Common myeloid progenitor, CD34-positive (primary cell): Measurements from ENCODE around the gene PRSS2. TPM values are rescaled to one million over a fixed set of nuclear protein-coding genes. Genes with fewer than 3 reads are reported as not detected.

Experiments
- CTCF ChIA-PET: fragments of 350-600 bp; sonication (Branson Sonifier 250); formaldehyde crosslinking; loops from one replicate; lab custom pipeline; 2021; ENCODE audit warnings: antibody characterized with exemption; lab: Charles Lee
- POLR2A ChIA-PET: fragments of 350-600 bp; sonication (Branson Sonifier 250); formaldehyde crosslinking; loops from one replicate; lab custom pipeline; 2021; ENCODE audit warnings: antibody characterized with exemption; lab: Charles Lee
- DNase-seq, 3 donors: peaks; one replicate each; pipeline versions ENCODE4 v3.0.0 to v3.0.0-alpha.2; 2013
- H3K27ac ChIP-seq, 2 experiments: 1 replicate in 1 of 2; 2 replicates in 1 of 2; pipeline ENCODE4 v1.7.0; 2013; ENCODE audit warnings: inconsistent platforms in 2 of 2, low read length in 2 of 2, mild to moderate bottlenecking in 2 of 2, low read depth in 1 of 2, moderate library complexity in 1 of 2; ENCODE audit not compliant: severe bottlenecking in 2 of 2, insufficient read depth in 1 of 2, poor library complexity in 1 of 2
- H3K27me3 ChIP-seq, 5 experiments: replicated peaks in 2 of 5; 1 replicate in 3 of 5; 2 replicates in 2 of 5; pipeline versions ENCODE4 v1.6.1 to v1.7.0; 2013; ENCODE audit warnings: low read length in 4 of 5, mild to moderate bottlenecking in 2 of 5, moderate library complexity in 2 of 5, inconsistent platforms in 1 of 5; ENCODE audit not compliant: insufficient read depth in 5 of 5, control insufficient read depth in 4 of 5
- H3K36me3 ChIP-seq, 4 experiments: 1 replicate in 2 of 4; 2 replicates in 2 of 4; pipeline versions ENCODE4 v1.6.1 to v1.7.0; 2013; ENCODE audit warnings: low read length in 3 of 4, control low read depth in 1 of 4, mild to moderate bottlenecking in 1 of 4; ENCODE audit not compliant: control insufficient read depth in 4 of 4, insufficient read depth in 4 of 4
- H3K4me1 ChIP-seq, 4 experiments: 1 replicate in 3 of 4; 2 replicates in 1 of 4; pipeline versions ENCODE4 v1.6.1 to v1.7.1; 2013; ENCODE audit warnings: low read length in 3 of 4, mild to moderate bottlenecking in 3 of 4, control low read depth in 1 of 4, inconsistent platforms in 1 of 4, moderate library complexity in 1 of 4; ENCODE audit not compliant: control insufficient read depth in 4 of 4, insufficient read depth in 4 of 4; ENCODE audit errors: control extremely low read depth in 1 of 4
- H3K4me3 ChIP-seq, 7 experiments: 1 replicate in 4 of 7; 2 replicates in 3 of 7; pipeline versions ENCODE4 v1.5.1 to v1.7.0; 2013; ENCODE audit warnings: mild to moderate bottlenecking in 7 of 7, low read length in 6 of 7, moderate library complexity in 6 of 7, inconsistent platforms in 2 of 7, low read depth in 2 of 7, control low read depth in 1 of 7; ENCODE audit not compliant: insufficient read depth in 4 of 7, control insufficient read depth in 1 of 7; ENCODE audit errors: extremely low read depth in 1 of 7
- H3K9me3 ChIP-seq, 5 experiments: 1 replicate in 4 of 5; 2 replicates in 1 of 5; pipeline versions ENCODE4 v1.6.1 to v1.7.1; 2013; ENCODE audit warnings: low read length in 4 of 5, mild to moderate bottlenecking in 2 of 5, inconsistent platforms in 1 of 5, low read depth in 1 of 5, moderate library complexity in 1 of 5; ENCODE audit not compliant: control insufficient read depth in 4 of 5, insufficient read depth in 2 of 5; ENCODE audit errors: control extremely low read depth in 1 of 5
- WGBS: methylation state at CpG from one replicate; pipeline ENCODE4 v1.1.5; 2013; ENCODE audit not compliant: insufficient coverage; 5-methylcytosine and 5-hydroxymethylcytosine counted together
- polyA plus RNA-seq: library from polyadenylated mRNA; unstranded; fragments of 120-200 nt; gene quantifications from one replicate; pipeline ENCODE4 v1.2.1, GENCODE V29; 2013

The PRSS2 gene
- 12.1 TPM for polyA plus RNA-seq

DNA sequence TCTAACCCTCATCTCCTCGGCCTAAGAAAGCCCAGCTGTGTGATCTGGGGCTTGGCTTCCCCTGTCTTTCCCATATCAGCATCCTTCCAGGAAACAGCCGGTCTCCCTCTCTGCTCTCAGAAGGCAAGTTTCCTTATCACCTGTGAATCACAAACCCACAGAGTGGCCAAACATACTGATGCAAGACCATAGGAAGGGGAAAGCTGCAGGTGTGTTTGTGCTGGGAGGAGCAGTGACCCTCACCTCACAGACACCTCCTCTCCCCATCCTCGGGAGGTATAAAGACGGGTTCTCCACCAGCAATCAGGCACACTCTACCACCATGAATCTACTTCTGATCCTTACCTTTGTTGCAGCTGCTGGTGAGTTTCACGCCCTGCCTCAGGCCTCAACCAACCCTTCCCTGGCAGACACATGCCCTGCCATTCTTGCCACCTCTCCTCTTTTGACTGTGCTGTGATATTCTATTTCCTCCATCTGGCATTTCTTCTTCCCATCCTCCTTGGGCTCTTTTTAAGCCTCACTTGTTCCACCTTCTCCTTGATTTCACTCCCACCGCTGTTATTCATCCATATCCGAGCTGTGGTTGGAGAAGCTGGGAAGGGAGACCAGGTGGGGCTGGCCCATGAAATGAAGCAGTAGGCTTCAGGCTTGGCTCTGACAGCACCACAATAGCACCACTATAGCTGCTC is at the start of gene PRSS2:
Gene PRSS2 (plus strand): TSS at position 310 of the 692 bp plus-strand sequence. CDS start 13 bp downstream, at position 323.
- no peaks in the 10 kb centered on the region for H3K27me3 ChIP-seq

DNA sequence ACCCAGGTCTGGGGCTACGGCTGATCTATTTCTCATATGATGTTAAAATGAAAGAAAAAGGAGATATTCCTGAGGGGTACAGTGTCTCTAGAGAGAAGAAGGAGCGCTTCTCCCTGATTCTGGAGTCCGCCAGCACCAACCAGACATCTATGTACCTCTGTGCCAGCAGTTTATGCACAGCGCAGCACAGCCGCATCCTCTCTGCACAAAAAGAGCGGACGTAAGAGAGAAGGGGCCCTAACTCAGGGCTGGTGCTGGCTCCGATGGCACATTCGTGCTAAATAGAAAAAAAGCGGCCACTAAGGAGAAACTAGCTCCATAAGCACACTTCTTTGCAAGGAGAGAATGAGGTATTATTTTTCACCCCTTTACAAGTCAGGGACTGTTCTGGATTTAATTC is 49.8 kb upstream of the PRSS2 start:
- H3K36me3 ChIP-seq = peaks cover 0 to 2% (median 0%) of the 10 kb centered on the region in 4 experiments
- peaks cover 44 to 76% (median 58%) of the 10 kb centered on the region in 4 experiments for H3K4me1 ChIP-seq
- WGBS = 0% methylated on average over 5 of the region's 10 CpGs
- ChIA-PET CTCF (interaction anchor here (1.2 to 1.7 kb wide), 5 partner anchors 10 to 90 kb away, joined by 3 to 4 read pairs (median 4); no protein-coding TSS in a partner anchor), POLR2A (no interaction called here)
- peak overlapping the region in 5 of 7 experiments; percentile 17 to 55 (median 39) for H3K4me3 ChIP-seq
- peak in 1 of 3 donors; percentile 94 for DNase-seq
- peak overlapping the region; percentile 59 to 75 for H3K27ac ChIP-seq
- H3K9me3 ChIP-seq = no peaks in the 10 kb centered on the region
- no peaks in the 10 kb centered on the region for H3K27me3 ChIP-seq

More for the DNA sequence above, at the start of gene PRSS2:
- POLR2A ChIA-PET = interaction anchor here (0.6 kb wide), 1 partner anchor 53 kb away, joined by 6 read pairs; no protein-coding TSS in a partner anchor
- CTCF ChIA-PET = interaction anchor here (0.8 to 6.7 kb wide), 7 partner anchors 12 to 126 kb away, joined by 3 to 44 read pairs (median 3); no protein-coding TSS in a partner anchor
- peak in 2 of 3 donors; percentile 68 to 75 for DNase-seq
- Histone ChIP-seq H3K4me1 (peaks cover 0 to 28% (median 16%) of the 10 kb centered on the region in 4 experiments), H3K9me3 (no peaks in the 10 kb centered on the region), H3K36me3 (no peaks in the 10 kb centered on the region), H3K27ac (no peak within 1 kb of the TSS), H3K4me3 (no peak within 1 kb of the TSS)
- WGBS = 74% methylated on average over 4 of the region's 7 CpGs

DNA sequence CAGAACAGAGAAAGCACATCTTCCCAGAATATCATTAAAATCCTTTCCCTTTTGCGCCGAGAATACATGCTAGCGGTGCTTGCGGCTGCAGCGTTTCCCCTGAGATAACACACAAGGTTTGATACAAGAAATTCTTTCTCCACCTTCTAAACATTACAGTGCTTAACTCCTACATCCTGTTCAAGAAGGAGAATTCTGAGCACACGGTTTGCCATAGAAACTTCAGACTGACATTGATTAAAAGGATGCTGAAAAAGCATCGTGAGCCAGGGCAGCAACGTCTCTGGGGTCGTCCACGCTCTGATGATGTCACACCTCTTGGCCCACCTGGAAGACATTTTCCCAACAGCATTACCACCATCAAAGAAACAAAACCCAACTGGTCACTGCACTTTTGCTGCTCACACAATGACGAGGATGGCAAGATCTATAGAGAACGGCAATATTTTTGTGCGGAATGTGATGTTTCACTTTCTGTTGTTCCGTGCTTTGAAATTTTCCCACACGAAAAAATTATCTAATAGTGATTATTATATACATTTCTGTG is 48.4 kb upstream of the PRSS2 start:
- Histone ChIP-seq H3K4me3 (peak overlapping the region in 4 of 7 experiments; percentile 2 to 55 (median 52)), H3K27me3 (no peaks in the 10 kb centered on the region), H3K4me1 (peaks cover 31 to 67% (median 46%) of the 10 kb centered on the region in 4 experiments), H3K36me3 (peaks cover 0 to 2% (median 0%) of the 10 kb centered on the region in 4 experiments), H3K27ac (peak overlapping the region; percentile 36 to 75), H3K9me3 (no peaks in the 10 kb centered on the region)
- WGBS = 42% methylated on average over 8 of the region's 15 CpGs
- DNase-seq = peak in 1 of 3 donors; percentile 46
- CTCF ChIA-PET = interaction anchor here (1.0 to 5.1 kb wide), 3 partner anchors 9 to 85 kb away, joined by 3 to 25 read pairs (median 4); no protein-coding TSS in a partner anchor
- POLR2A ChIA-PET = no interaction called here

DNA sequence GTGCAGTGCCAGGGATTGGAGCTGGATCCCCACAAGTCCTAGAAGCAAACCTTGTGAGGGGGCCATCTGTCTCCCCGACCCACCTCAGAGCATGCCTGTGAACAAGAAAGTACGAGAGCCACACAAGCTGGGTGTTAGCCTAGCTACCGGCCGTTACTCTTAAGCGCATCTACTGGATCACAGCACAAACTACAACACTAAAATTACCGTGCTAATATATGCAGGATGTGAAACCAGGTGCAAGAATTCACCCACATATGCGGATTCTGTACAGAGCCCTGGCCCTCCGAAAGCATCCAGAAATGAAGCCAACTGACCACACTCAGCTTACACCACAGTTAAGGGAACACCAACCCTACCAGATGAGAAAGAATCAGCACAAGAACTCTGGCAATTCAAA is 37.5 kb upstream of the PRSS2 start:
- WGBS = 93% methylated on average over 3 of the region's 8 CpGs
- H3K9me3 ChIP-seq = peaks cover 3 to 8% (median 5%) of the 10 kb centered on the region in 5 experiments
- no peak overlapping the region for H3K27ac ChIP-seq
- H3K27me3 ChIP-seq = no peaks in the 10 kb centered on the region
- DNase-seq = no peak
- H3K4me1 ChIP-seq = no peaks in the 10 kb centered on the region
- ChIA-PET POLR2A (interaction anchor here (1.0 kb wide), 1 partner anchor 12 kb away, joined by 3 read pairs; no protein-coding TSS in a partner anchor), CTCF (interaction anchor here (1.0 to 1.3 kb wide), 2 partner anchors 49 to 79 kb away, joined by 3 to 5 read pairs; no protein-coding TSS in a partner anchor)
- H3K4me3 ChIP-seq = no peak overlapping the region
- H3K36me3 ChIP-seq = no peaks in the 10 kb centered on the region

DNA sequence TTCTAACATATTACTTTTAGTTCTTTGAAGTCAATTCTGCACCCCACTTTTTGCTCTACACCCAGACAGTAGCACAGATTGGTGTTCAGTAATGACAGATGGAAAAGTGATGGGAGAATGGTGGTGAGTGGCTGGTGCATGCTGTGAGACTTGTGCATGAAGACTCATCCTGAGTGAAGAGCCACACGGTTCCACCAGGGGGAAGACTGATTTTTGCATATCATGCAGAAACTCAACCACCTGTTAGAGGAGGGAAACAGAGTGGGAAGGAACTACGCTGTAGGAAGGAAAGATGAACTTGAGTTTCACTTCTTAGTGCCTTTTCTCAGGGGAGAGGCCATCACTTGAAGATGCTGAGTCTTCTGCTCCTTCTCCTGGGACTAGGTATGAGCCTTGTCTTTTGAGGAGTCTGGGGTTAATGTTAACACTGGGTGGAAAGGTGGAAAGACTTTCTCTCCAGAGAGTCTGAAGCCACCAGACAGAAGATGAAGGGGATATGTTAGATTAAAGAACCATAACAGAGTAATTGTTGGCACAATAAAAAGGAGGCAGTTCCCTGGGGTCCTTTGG is 30.8 kb upstream of the PRSS2 start:
- Histone ChIP-seq H3K27me3 (no peaks in the 10 kb centered on the region), H3K4me3 (no peak overlapping the region), H3K4me1 (peaks cover 6 to 25% (median 14%) of the 10 kb centered on the region in 4 experiments), H3K9me3 (peaks cover 0 to under 1% (median 0%) of the 10 kb centered on the region in 5 experiments), H3K36me3 (no peaks in the 10 kb centered on the region), H3K27ac (no peak overlapping the region)
- POLR2A ChIA-PET = interaction anchor here (1.0 kb wide), 1 partner anchor 25 kb away, joined by 4 read pairs; no protein-coding TSS in a partner anchor
- peak; percentile 42 to 70 (median 63) for DNase-seq
- CTCF ChIA-PET = interaction anchor here (0.7 to 2.6 kb wide), 8 partner anchors 10 to 78 kb away, joined by 3 to 13 read pairs (median 4); partner anchors contain the start of gene PRSS1
- 50% methylated on average over 2 of the region's 2 CpGs for WGBS

DNA sequence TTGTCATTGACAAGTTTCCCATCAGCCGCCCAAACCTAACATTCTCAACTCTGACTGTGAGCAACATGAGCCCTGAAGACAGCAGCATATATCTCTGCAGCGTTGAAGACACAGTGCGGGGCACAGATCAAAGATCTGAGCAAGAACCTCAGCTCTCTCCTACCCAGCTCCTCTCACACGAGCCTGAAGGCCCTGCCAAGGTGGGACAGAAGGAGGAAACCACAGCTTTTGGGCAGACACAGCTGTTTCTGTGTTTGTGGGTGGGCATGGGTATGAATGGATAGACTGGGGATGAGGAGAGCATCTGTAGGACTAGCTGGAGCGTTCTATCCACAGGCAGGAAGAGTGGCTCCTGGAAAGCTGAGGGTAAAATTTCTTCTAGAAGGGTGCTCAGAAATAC is 30.0 kb upstream of the PRSS2 start:
- Histone ChIP-seq H3K27ac (no peak overlapping the region), H3K36me3 (no peaks in the 10 kb centered on the region), H3K27me3 (no peaks in the 10 kb centered on the region), H3K9me3 (no peaks in the 10 kb centered on the region), H3K4me1 (peaks cover 6 to 32% (median 18%) of the 10 kb centered on the region in 4 experiments), H3K4me3 (no peak overlapping the region)
- CTCF ChIA-PET = interaction anchor here (0.7 to 2.6 kb wide), 6 partner anchors 9 to 128 kb away, joined by 3 to 13 read pairs (median 4); partner anchors contain the start of gene PRSS1
- POLR2A ChIA-PET = interaction anchor here (1.0 kb wide), 1 partner anchor 26 kb away, joined by 4 read pairs; no protein-coding TSS in a partner anchor
- WGBS = 83% methylated on average over 3 of the region's 5 CpGs
- DNase-seq = peak in 2 of 3 donors; percentile 50 to 59
